GM21360 (cell line): ENCODE measurements around the gene RPN2.

Source experiments
- ATAC-seq: cut with Tn5 transposase; IDR thresholded peaks from one replicate; pipeline ENCODE4 v1.9.1; 2021; ENCODE audit warnings: mild to moderate bottlenecking, moderate library complexity; ENCODE audit not compliant: unreplicated experiment

RPN2 gene

DNA sequence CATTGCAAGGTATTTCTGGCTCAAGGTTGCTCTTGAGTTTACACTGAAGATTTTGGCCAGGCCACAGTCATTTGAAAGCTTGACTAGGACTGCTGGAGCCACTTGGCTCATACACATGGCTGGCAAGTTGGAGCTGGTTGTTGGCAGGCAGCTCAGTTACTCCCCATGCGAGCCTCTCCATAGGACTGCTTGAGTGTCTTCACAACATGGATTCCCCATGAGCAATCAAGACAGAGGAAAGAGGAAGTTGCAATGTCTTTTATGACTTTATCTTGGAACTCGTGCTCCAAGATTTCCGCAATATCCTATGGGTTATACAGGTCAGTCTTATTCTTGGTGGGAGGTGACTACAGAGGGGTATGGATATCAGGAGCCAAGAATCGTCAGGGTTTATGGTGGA is 109.0 kb downstream of the RPN2 start:
- no peak for ATAC-seq

GRCh38 chr20:37290158-37290810 is 111.2 kb downstream of the RPN2 start:
- ATAC-seq, result no peak
